GM21737 (cell line): ENCODE data around the gene PTTG1IP.
"Not testable (repeated sequence)": the region's sequence is repeated elsewhere in the genome, so short reads cannot be mapped to it uniquely, and the experiment has no call there.

Experiments used
- ATAC-seq: cut with Tn5 transposase; IDR thresholded peaks from one replicate; pipeline ENCODE4 v1.9.1; 2021; ENCODE audit warnings: mild to moderate bottlenecking, moderate library complexity; ENCODE audit not compliant: unreplicated experiment

The PTTG1IP gene

GRCh38 chr21:44886113-44887075, 12.9 kb upstream of the PTTG1IP start:
- no peak for ATAC-seq

GRCh38 chr21:44885615-44886014, 12.1 kb upstream of the PTTG1IP start:
- ATAC-seq, result no peak

GRCh38 chr21:44884097-44884496, 10.6 kb upstream of the PTTG1IP start:
- ATAC-seq, result no peak

DNA sequence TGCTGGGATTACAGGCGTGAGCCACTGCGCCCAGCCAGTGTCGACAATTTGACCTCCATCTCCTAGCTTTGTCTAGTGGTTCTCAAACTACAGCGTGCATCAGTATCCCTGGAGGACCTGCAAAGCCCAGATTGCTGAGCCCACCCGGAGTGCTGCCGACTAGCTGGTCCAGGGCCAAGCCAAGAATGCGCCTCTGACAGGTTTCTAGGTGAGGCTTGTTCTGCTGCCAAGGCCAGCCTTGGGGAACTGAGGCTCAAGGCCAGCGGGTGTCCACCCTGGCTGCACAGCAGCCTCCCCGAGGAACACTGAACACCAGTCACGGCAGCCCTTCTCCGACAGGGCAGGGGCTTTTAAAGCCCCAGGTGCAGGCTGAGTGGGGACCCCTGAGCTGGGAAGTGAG, 9.8 kb upstream of the PTTG1IP start:
- ATAC-seq, result no peak

GRCh38 chr21:44881198-44881872, 7.8 kb upstream of the PTTG1IP start:
- no peak for ATAC-seq

DNA sequence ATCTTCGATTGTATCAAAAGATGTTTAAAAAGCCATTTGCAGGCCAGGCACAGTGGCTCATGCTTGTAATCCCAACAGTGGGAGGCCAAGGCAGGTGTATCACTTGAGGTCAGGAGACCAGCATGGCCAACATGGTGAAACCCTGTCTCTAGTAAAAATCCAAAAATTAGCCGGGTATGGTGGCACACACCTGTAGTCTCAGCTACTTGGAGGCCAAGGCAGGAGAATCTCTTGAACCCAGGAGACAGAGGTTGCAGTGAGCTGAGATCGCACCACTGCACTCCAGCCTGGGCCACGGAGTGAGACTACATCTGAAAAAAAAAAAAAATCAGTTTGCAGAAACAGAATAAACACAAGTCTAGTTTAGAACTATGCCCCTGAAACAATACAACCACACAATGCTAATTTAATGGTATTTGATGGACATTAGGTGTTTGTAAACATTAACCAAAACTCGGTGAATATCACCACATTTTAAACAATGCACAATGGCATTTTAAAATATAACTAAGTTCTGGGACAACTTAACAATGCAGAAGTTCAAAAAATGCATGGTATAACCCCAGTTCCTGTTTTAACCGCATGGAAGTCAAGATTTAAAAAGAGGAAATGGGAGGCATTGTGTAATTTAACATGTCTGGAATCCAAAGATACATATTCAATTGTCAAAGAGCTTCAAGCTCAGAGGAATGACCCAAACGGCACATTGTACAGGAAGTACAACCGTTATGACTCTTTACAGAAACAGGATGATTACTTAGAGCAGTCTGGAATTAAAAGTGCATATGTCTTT, 7.1 kb upstream of the PTTG1IP start:
- no peak for ATAC-seq

GRCh38 chr21:44879238-44879637, 5.7 kb upstream of the PTTG1IP start:
- ATAC-seq, result not testable (repeated sequence)

DNA sequence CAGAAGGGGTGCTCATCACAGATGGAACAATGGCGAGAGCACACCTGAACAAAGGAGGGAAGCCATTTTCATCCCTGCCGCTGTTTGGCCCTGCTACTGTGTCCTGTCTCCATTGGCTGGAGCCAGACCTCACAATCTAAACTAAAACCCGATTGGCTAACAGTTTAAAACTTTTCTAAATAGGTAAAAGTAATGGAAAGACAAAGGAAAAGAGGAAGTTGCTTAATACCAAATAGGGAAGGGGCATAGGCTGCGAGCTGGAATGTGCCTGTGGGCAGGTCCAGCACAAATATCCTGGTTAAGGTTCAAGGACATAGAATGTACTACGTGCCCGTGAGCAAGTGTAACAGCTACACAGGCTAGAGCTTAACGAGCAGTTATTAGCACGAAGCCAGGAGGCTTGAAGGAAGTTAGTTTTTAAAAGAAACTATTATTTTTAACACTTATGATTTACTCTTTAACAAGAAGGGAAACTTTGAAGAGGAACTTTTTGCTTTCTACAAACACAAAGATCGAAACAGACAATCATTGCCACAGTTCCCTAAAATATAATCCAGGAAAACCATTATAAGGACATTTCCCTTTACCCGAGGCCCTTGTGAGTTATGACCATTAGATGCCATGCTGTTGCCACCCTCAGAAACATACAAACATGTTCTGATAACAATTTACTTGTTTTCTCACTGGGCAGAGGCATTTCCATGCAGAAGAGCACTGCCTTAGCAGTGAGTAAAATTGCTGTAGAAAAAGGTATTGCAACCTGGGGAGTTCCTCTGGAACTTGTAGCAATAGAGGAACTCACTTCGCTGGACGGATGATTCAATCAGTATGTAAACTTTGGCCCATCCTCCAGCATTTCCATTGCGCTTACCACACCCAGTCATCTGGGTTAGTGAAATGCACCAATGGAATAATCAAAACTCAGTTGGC, 4.8 kb upstream of the PTTG1IP start:
- ATAC-seq, result no peak

DNA sequence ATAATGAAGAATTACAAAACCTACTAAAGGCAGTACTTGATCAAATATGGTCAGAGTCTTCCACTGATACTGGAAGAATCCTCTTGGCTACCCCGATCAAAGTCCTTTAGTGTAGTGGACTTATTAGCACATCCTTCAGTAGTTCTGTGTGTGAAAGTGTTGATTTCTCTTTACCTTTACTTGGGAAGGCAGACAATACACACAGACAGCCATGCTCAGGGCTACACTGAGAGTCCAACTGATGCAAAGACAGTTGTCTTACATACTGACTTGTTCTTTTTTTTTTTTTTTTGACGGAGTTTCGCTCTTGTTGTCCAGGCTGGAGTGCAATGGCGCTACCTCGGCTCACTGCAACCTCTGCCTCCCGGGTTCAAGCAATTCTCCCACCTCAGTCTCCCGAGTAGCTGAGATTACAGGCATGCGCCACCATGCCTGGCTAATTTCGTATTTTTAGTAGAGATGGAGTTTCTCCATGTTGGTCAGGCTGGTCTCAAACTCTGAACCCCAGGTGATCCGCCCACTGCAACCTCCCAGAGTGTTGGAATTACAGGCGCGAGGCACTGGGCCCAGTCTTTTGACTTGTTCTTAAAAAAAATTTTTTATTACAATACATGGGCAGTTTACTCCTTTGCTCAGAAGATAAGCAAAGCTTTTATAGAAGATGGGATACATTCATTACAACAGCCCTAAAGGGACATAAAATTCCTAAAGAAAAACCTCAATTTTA, 3.5 kb upstream of the PTTG1IP start:
- ATAC-seq, result no peak

GRCh38 chr21:44875316-44875700, 1.8 kb upstream of the PTTG1IP start:
- ATAC-seq, result no peak

DNA sequence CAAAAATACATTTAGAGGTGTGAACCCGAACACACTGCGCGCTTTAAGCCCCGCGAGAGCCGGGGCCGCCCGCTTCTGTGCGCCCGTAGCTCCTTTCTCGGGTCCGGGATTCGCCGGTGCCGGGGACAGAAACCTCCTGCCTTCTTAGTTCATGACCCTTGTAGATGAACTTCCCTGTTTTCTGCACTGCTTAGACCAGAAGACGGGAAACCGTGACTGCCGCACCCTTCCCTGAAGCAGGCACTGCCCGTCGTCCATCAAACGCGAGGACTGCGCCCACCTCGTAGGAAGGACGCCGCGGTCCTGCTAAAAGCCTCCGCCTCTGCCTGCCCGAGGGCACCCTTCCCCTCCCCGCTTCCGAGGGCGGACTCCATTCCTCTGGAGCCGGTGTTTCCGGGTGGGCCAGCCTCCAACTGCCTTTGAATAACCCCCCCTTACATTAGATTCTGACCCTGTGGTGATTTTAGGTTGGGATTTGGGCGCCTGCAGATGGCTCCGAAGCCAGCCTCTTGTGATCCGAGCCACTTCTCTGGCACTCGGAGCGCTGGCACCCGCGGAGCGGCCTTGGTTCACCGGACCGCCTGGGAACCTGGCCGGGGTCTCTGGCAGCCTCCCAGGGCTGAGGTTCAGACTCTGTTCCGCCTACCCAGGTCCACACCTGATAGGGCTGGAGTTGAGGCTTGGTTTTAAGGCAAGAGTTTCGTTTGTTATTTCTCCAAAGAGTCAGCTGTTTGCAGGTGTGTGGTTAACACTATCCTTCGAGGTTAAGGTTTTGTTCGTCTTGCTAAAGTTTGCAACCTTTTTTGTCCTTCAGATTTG, 1.2 kb upstream of the PTTG1IP start:
- no peak for ATAC-seq

GRCh38 chr21:44874240-44874496, 678 bp upstream of the PTTG1IP start:
- ATAC-seq, result no peak

- ATAC-seq, result no peak
Observed at GRCh38 chr21:44872649-44873355, 688 bp downstream of the PTTG1IP start.

DNA sequence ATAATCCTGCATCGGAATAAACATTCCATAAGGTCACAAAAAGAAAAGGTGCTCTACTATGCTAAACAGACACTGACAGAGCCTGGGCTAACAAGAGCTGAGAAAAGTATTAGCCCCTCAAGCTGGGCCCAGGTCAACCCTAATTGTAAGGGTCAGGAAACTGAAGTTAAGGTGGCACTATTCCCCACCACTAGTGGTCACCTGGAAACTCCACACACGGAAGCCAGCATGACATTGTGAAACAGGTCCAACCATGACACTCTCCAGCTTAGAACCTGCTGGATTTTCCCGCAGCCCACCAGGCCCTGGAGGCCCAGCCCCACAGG, 1.2 kb downstream of the PTTG1IP start:
- ATAC-seq, result no peak

DNA sequence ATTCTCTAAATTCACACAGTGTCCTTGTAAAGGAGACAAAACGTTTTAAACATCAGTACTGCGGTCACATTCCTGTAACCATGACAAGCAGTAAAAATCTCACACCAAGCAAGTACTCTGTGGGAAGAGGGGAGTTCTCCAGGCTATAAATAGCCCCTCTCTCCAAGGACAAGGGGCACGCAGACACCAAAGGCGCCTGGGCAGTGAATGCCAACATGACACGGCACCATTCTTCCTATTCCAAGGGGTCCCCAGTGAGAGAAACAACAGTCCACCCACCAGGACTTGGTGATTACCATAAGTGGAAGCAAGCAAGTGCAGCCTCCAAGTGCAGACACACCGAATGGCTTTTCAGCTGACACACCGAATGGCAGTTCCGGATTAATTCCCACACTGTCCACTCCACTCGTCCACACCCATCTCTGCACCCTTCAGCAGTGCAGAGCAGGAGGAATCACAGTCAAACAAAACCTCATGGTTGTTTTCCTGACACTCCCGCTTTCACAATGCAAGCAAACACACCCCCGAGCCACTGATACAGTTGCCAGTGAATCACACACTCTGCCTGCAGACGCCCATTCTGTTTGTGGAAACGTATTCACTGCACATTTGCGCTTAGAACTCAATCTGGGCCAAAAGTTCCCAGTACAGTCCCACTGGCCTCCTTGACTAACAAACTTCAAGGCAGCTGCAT, 1.8 kb downstream of the PTTG1IP start:
- ATAC-seq, result no peak

GRCh38 chr21:44870748-44871495, 2.6 kb downstream of the PTTG1IP start:
- no peak for ATAC-seq
